ENCODE measurements around the gene BCO2. TPM values are rescaled to one million over a fixed set of nuclear protein-coding genes. Genes with fewer than 3 reads are reported as not detected.

Gene BCO2
- total RNA-seq, 1 experiment from 2014 or later, result 2.5 TPM

DNA sequence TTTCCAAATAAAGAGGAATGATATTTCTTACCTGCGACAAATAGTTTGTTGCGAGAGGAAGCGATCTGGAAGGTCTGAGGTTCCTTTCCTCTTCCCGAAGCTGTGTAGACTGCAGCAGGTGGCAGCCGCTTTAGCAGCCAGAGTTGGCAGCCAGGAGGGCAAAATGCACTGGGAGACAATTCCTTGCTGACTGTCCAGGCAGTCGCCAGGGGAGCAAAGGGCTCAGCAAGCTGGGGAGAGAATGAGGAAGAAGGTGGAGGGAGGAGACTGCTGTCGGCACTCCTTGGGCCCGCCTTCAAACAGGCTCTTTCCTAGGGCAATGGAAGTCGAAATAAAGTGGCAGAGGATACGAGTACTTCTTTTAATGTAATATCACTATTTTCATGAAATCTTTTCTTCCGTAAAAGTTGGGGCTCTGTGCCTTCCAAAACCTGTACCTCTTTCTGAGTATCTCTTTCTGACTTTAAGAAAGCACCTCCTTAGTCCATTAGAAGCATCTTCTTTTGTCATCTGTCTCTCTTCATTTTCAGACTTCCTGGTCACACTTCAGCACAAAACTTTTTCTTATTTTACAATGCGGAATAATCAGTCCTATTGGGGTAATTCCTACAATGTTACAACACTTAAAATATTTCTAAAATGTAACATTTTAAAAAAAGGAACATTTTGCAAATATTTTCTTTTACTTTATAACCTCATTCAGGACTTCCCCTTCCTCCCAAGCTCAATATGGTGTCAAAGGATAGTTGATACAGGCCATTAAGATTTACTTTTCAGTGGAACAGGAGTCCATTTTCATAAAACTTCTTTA, 11.2 kb upstream of the BCO2 start, which contains the start of gene IL18:
Gene IL18 (minus strand): TSS at position 220 of the 811 bp plus-strand sequence. CDS start 9,041 bp downstream, outside the sequence.
- intact Hi-C loops (cut with micrococcal nuclease; ENCODE audit: unreplicated experiment), result no loop called here
- ChIA-PET CTCF (no interaction called here), POLR2A (ENCODE audit: low non-redundant PET) (no interaction called here)
- Histone ChIP-seq H3K27ac (ENCODE audit: low read depth, low read length, poor library complexity, severe bottlenecking) (no peak within 1 kb of the TSS), H3K27me3 (replicated peaks; ENCODE audit: insufficient read depth, low read depth, low read length, poor library complexity) (no peaks in the 10 kb centered on the region), H3K9me3 (ENCODE audit: low read depth, low read length, poor library complexity, severe bottlenecking) (no peaks in the 10 kb centered on the region), H3K36me3 (ENCODE audit: insufficient read depth, low read length, poor library complexity, severe bottlenecking) (no peaks in the 10 kb centered on the region), H3K4me1 (ENCODE audit: insufficient read depth, low read length, poor library complexity, severe bottlenecking) (no peaks in the 10 kb centered on the region), H3K4me3 (ENCODE audit: low read depth, low read length, poor library complexity, severe bottlenecking) (no peak within 1 kb of the TSS)
- no TSS peak for BruUV-seq (replicated peaks)
- no peak for DNase-seq (ENCODE audit: low spot score)
- TF ChIP-seq, protein P1, sequence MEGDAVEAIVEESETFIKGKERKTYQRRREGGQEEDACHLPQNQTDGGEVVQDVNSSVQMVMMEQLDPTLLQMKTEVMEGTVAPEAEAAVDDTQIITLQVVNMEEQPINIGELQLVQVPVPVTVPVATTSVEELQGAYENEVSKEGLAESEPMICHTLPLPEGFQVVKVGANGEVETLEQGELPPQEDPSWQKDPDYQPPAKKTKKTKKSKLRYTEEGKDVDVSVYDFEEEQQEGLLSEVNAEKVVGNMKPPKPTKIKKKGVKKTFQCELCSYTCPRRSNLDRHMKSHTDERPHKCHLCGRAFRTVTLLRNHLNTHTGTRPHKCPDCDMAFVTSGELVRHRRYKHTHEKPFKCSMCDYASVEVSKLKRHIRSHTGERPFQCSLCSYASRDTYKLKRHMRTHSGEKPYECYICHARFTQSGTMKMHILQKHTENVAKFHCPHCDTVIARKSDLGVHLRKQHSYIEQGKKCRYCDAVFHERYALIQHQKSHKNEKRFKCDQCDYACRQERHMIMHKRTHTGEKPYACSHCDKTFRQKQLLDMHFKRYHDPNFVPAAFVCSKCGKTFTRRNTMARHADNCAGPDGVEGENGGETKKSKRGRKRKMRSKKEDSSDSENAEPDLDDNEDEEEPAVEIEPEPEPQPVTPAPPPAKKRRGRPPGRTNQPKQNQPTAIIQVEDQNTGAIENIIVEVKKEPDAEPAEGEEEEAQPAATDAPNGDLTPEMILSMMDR (conservative IDR thresholded peaks at IDR 0.05; ENCODE audit: low read depth, low read length), result no peak
- TF ChIP-seq EZH2 (IDR thresholded peaks at IDR 0.05; ENCODE audit: borderline replicate concordance, low read depth, low read length, poor library complexity, severe bottlenecking), result no peak

DNA sequence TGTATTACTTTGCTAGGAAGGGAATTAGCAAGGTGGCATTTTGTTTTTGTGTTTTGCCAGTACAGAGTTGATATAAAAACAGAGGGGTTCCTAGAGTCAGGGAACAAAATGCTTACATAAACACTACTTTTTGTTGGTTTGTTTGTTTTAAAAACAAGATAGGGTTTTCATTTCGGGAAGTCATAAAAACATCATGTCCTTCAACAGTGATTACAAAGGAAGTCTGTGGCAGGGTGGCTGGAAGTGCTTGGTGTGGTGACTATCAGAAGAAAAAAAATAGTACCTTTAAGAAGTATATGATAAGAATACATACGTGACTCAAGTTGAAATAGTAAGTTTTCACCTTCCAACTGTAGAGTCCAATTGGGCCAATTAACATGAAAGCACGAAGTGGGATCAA, 10.3 kb upstream of the BCO2 start:
- Histone ChIP-seq H3K9me3 (ENCODE audit: low read depth, low read length, poor library complexity, severe bottlenecking) (no peaks in the 10 kb centered on the region), H3K36me3 (ENCODE audit: insufficient read depth, low read length, poor library complexity, severe bottlenecking) (no peaks in the 10 kb centered on the region), H3K4me3 (ENCODE audit: low read depth, low read length, poor library complexity, severe bottlenecking) (no peak overlapping the region), H3K27ac (ENCODE audit: low read depth, low read length, poor library complexity, severe bottlenecking) (no peak overlapping the region), H3K4me1 (ENCODE audit: insufficient read depth, low read length, poor library complexity, severe bottlenecking) (no peaks in the 10 kb centered on the region), H3K27me3 (replicated peaks; ENCODE audit: insufficient read depth, low read depth, low read length, poor library complexity) (no peaks in the 10 kb centered on the region)
- TF ChIP-seq, protein P1 (conservative IDR thresholded peaks at IDR 0.05; ENCODE audit: low read depth, low read length), result no peak
- TF ChIP-seq EZH2 (IDR thresholded peaks at IDR 0.05; ENCODE audit: borderline replicate concordance, low read depth, low read length, poor library complexity, severe bottlenecking), result no peak
- CTCF ChIA-PET, result no interaction called here
- POLR2A ChIA-PET (ENCODE audit: low non-redundant PET), result no interaction called here
- BruUV-seq (replicated peaks), result no TSS peak
- no peak for DNase-seq (ENCODE audit: low spot score)
- intact Hi-C loops (cut with micrococcal nuclease; ENCODE audit: unreplicated experiment), result no loop called here

DNA sequence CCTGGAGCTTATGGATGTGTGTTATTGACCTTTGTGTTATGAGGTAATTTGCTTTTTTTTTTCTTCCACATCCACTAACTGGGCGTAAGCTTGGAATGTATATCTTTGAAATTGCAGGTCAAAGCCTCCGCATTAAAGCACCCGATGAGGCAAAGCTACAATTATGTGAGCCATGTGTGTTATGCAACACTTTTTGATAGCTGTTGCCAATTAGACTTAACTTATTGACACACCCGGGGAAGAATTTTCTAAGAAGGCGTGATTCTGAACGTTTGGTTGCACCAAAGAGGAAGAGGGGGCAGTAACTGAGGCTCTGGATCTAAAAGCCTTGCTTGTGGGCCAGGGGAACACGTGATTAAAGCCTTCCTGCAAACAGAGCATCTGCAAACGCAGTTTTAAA, 8.8 kb upstream of the BCO2 start:
- no peaks in the 10 kb centered on the region for H3K4me1 ChIP-seq (ENCODE audit: insufficient read depth, low read length, poor library complexity, severe bottlenecking)
- no peaks in the 10 kb centered on the region for H3K27me3 ChIP-seq (replicated peaks; ENCODE audit: insufficient read depth, low read depth, low read length, poor library complexity)
- H3K4me3 ChIP-seq (ENCODE audit: low read depth, low read length, poor library complexity, severe bottlenecking), result no peak overlapping the region
- ChIA-PET CTCF (no interaction called here), POLR2A (ENCODE audit: low non-redundant PET) (no interaction called here)
- H3K27ac ChIP-seq (ENCODE audit: low read depth, low read length, poor library complexity, severe bottlenecking), result no peak overlapping the region
- H3K9me3 ChIP-seq (ENCODE audit: low read depth, low read length, poor library complexity, severe bottlenecking), result no peaks in the 10 kb centered on the region
- intact Hi-C loops (cut with micrococcal nuclease; ENCODE audit: unreplicated experiment), result no loop called here
- no peaks in the 10 kb centered on the region for H3K36me3 ChIP-seq (ENCODE audit: insufficient read depth, low read length, poor library complexity, severe bottlenecking)
- TF ChIP-seq, protein P1 (conservative IDR thresholded peaks at IDR 0.05; ENCODE audit: low read depth, low read length), result no peak
- no peak for TF ChIP-seq EZH2 (IDR thresholded peaks at IDR 0.05; ENCODE audit: borderline replicate concordance, low read depth, low read length, poor library complexity, severe bottlenecking)
- DNase-seq (ENCODE audit: low spot score), result peak; percentile 24
- no TSS peak for BruUV-seq (replicated peaks)

Measured in A673 (cell line).